Dendritic cell treated with granulocyte-macrophage colony-stimulating factor and Interleukin-4, amounts not matched to agents 40 ng/mL and 50 ng/mL, for 4 days (primary cell): ENCODE measurements around the gene ERGIC1.
"Not testable (repeated sequence)": the region's sequence is repeated elsewhere in the genome, so short reads cannot be mapped to it uniquely, and the experiment has no call there.

Experiments
- H3K27ac Mint-ChIP-seq: one replicate; pipeline ENCODE4 v1.8.0; 2022; ENCODE audit warnings: mild to moderate bottlenecking, mixed read lengths
- H3K27me3 Mint-ChIP-seq: one replicate; pipeline ENCODE4 v1.8.0; 2022; ENCODE audit warnings: mild to moderate bottlenecking, mixed read lengths
- H3K36me3 Mint-ChIP-seq: one replicate; pipeline ENCODE4 v1.8.0; 2022; ENCODE audit warnings: low read depth, mixed read lengths
- H3K4me1 Mint-ChIP-seq: one replicate; pipeline ENCODE4 v1.8.0; 2022; ENCODE audit warnings: low read depth, mixed read lengths
- H3K4me3 Mint-ChIP-seq: one replicate; pipeline ENCODE4 v1.8.0; 2022; ENCODE audit warnings: mild to moderate bottlenecking, moderate library complexity, mixed read lengths
- H3K9me3 Mint-ChIP-seq: one replicate; pipeline ENCODE4 v1.8.0; 2022; ENCODE audit warnings: mixed read lengths
- intact Hi-C: fragments of 100-400 bp; cut with micrococcal nuclease; formaldehyde crosslinking; loops from one replicate; pipeline ENCODE4 v1.15.0; 2022

Gene ERGIC1

GRCh38 chr5:172807766-172808311, 26.2 kb upstream of the ERGIC1 start:
- intact Hi-C loops = loop anchor here (1.0 kb wide), 1 partner anchor 36 kb away; no protein-coding TSS in a partner anchor
- Mint-ChIP-seq H3K4me1 (peaks cover 37% of the 10 kb centered on the region), H3K4me3 (peak overlapping the region; percentile 78), H3K9me3 (no peaks in the 10 kb centered on the region), H3K27me3 (no peaks in the 10 kb centered on the region), H3K27ac (peak overlapping the region; percentile 98), H3K36me3 (no peaks in the 10 kb centered on the region)

- intact Hi-C loops = no loop called here
- no peaks in the 10 kb centered on the region for H3K36me3 Mint-ChIP-seq
- H3K27me3 Mint-ChIP-seq = no peaks in the 10 kb centered on the region
- no peak overlapping the region for H3K4me3 Mint-ChIP-seq
- H3K27ac Mint-ChIP-seq = no peak overlapping the region
- peaks cover 29% of the 10 kb centered on the region for H3K4me1 Mint-ChIP-seq
- H3K9me3 Mint-ChIP-seq = no peaks in the 10 kb centered on the region
These were observed 24.3 kb upstream of the ERGIC1 start for GRCh38 chr5:172809774-172810173.

- H3K4me3 Mint-ChIP-seq, H3K9me3 Mint-ChIP-seq, H3K27ac Mint-ChIP-seq, intact Hi-C loops, H3K27me3 Mint-ChIP-seq, H3K36me3 Mint-ChIP-seq: not testable (repeated sequence)
- H3K4me1 Mint-ChIP-seq = peaks cover 26% of the 10 kb centered on the region
These were observed 23.1 kb upstream of the ERGIC1 start for GRCh38 chr5:172810996-172811395.

- Mint-ChIP-seq H3K27ac (peak overlapping the region; percentile 75), H3K27me3 (no peaks in the 10 kb centered on the region), H3K9me3 (no peaks in the 10 kb centered on the region), H3K4me3 (no peak overlapping the region), H3K4me1 (peaks cover 32% of the 10 kb centered on the region), H3K36me3 (no peaks in the 10 kb centered on the region)
- intact Hi-C loops = no loop called here
These were observed 18.4 kb upstream of the ERGIC1 start for GRCh38 chr5:172815631-172816030.

GRCh38 chr5:172816925-172817562, 17.0 kb upstream of the ERGIC1 start:
- Mint-ChIP-seq H3K4me1 (peaks cover 36% of the 10 kb centered on the region), H3K27me3 (peaks cover 2% of the 10 kb centered on the region), H3K27ac (peak overlapping the region; percentile 75), H3K9me3 (no peaks in the 10 kb centered on the region), H3K36me3 (no peaks in the 10 kb centered on the region), H3K4me3 (no peak overlapping the region)
- intact Hi-C loops = no loop called here

- no peak overlapping the region for H3K27ac Mint-ChIP-seq
- intact Hi-C loops = no loop called here
- no peaks in the 10 kb centered on the region for H3K36me3 Mint-ChIP-seq
- peaks cover 2% of the 10 kb centered on the region for H3K27me3 Mint-ChIP-seq
- H3K9me3 Mint-ChIP-seq = no peaks in the 10 kb centered on the region
- H3K4me3 Mint-ChIP-seq = no peak overlapping the region
- peaks cover 36% of the 10 kb centered on the region for H3K4me1 Mint-ChIP-seq
These were observed 16.4 kb upstream of the ERGIC1 start for GRCh38 chr5:172817664-172818063.

- intact Hi-C loops = no loop called here
- peaks cover 36% of the 10 kb centered on the region for H3K4me1 Mint-ChIP-seq
- no peak overlapping the region for H3K27ac Mint-ChIP-seq
- no peak overlapping the region for H3K4me3 Mint-ChIP-seq
- peaks cover 2% of the 10 kb centered on the region for H3K27me3 Mint-ChIP-seq
- H3K9me3 Mint-ChIP-seq = no peaks in the 10 kb centered on the region
- H3K36me3 Mint-ChIP-seq = no peaks in the 10 kb centered on the region
These were observed 16.0 kb upstream of the ERGIC1 start for GRCh38 chr5:172818081-172818480.

- intact Hi-C loops = no loop called here
- Mint-ChIP-seq H3K27ac (no peak overlapping the region), H3K4me1 (peaks cover 36% of the 10 kb centered on the region), H3K36me3 (no peaks in the 10 kb centered on the region), H3K27me3 (peaks cover 2% of the 10 kb centered on the region), H3K4me3 (no peak overlapping the region), H3K9me3 (no peaks in the 10 kb centered on the region)
These were observed 14.5 kb upstream of the ERGIC1 start for GRCh38 chr5:172819569-172819968.

- H3K27ac Mint-ChIP-seq = peak overlapping the region; percentile 57
- H3K27me3 Mint-ChIP-seq = peaks cover 2% of the 10 kb centered on the region
- H3K4me1 Mint-ChIP-seq = peaks cover 32% of the 10 kb centered on the region
- peaks cover 1% of the 10 kb centered on the region for H3K36me3 Mint-ChIP-seq
- H3K4me3 Mint-ChIP-seq = no peak overlapping the region
- peaks cover 1% of the 10 kb centered on the region for H3K9me3 Mint-ChIP-seq
- intact Hi-C loops = no loop called here
These were observed 13.8 kb upstream of the ERGIC1 start for GRCh38 chr5:172820046-172820767.

- intact Hi-C loops = no loop called here
- H3K27ac Mint-ChIP-seq = no peak overlapping the region
- peaks cover 14% of the 10 kb centered on the region for H3K9me3 Mint-ChIP-seq
- peaks cover 2% of the 10 kb centered on the region for H3K27me3 Mint-ChIP-seq
- H3K4me3 Mint-ChIP-seq = no peak overlapping the region
- H3K36me3 Mint-ChIP-seq = peaks cover 11% of the 10 kb centered on the region
- peaks cover 22% of the 10 kb centered on the region for H3K4me1 Mint-ChIP-seq
These were observed 12.6 kb upstream of the ERGIC1 start for GRCh38 chr5:172821340-172821985.

- Mint-ChIP-seq H3K9me3 (peaks cover 17% of the 10 kb centered on the region), H3K4me3 (no peak overlapping the region), H3K27me3 (peaks cover 2% of the 10 kb centered on the region), H3K27ac (peak overlapping the region; percentile 7), H3K4me1 (peaks cover 25% of the 10 kb centered on the region), H3K36me3 (peaks cover 11% of the 10 kb centered on the region)
- intact Hi-C loops = no loop called here
These were observed 10.2 kb upstream of the ERGIC1 start for GRCh38 chr5:172823840-172824362.

- H3K27me3 Mint-ChIP-seq = peaks cover 2% of the 10 kb centered on the region
- no peak overlapping the region for H3K4me3 Mint-ChIP-seq
- no peak overlapping the region for H3K27ac Mint-ChIP-seq
- intact Hi-C loops = no loop called here
- peaks cover 17% of the 10 kb centered on the region for H3K9me3 Mint-ChIP-seq
- peaks cover 21% of the 10 kb centered on the region for H3K4me1 Mint-ChIP-seq
- H3K36me3 Mint-ChIP-seq = peaks cover 11% of the 10 kb centered on the region
These were observed 8.3 kb upstream of the ERGIC1 start for GRCh38 chr5:172825610-172826204.

GRCh38 chr5:172827841-172828240, 6.2 kb upstream of the ERGIC1 start:
- Mint-ChIP-seq H3K4me1 (peaks cover 33% of the 10 kb centered on the region), H3K4me3 (no peak overlapping the region), H3K27me3 (no peaks in the 10 kb centered on the region), H3K27ac (peak overlapping the region; percentile 62), H3K36me3 (peaks cover 11% of the 10 kb centered on the region), H3K9me3 (peaks cover 17% of the 10 kb centered on the region)
- intact Hi-C loops = no loop called here
